GM21737 (cell line): ENCODE results near the gene QPCTL.
"Not testable (repeated sequence)": the region's sequence is repeated elsewhere in the genome, so short reads cannot be mapped to it uniquely, and the experiment has no call there.

Experiments
- ATAC-seq: cut with Tn5 transposase; IDR thresholded peaks from one replicate; pipeline ENCODE4 v1.9.1; 2021; ENCODE audit warnings: mild to moderate bottlenecking, moderate library complexity; ENCODE audit not compliant: unreplicated experiment

The QPCTL gene

DNA sequence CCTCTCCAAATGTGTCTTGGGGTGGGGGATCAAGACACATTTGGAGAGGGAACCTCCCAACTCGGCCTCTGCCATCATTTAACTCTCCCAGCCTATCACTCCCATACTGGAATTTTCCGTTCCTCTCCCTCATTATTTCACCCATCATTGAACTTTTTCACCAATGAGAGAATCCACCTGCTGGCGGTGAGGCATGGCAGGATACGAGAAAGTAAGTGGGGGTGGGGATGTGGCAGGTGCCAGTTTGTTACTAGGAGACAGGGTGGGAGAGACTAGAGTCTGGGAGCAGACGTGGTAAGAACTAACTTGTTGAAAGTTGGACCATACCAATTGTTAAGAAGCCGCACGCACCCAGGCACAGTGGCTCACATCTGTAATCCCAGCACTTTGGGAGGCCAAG lies 17.5 kb upstream of the QPCTL start:
- ATAC-seq, result no peak

DNA sequence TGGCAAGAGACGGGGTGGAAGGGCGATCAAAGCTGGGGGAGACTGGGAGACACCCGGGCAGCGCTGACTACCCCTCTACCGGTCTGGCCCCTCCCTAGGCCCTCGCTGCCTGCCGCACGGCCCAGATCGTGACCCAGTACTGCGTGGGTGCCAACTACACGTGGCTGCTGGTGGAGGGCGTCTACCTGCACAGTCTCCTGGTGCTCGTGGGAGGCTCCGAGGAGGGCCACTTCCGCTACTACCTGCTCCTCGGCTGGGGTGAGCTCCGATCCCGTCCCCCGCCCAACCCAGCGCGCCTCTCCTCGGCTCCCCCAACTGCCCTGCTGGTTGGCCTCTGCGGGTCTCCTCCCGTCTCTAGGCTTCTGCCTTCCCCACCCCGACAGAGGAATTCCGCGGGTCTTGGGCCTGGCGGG lies 15.6 kb upstream of the QPCTL start:
- ATAC-seq, result no peak

DNA sequence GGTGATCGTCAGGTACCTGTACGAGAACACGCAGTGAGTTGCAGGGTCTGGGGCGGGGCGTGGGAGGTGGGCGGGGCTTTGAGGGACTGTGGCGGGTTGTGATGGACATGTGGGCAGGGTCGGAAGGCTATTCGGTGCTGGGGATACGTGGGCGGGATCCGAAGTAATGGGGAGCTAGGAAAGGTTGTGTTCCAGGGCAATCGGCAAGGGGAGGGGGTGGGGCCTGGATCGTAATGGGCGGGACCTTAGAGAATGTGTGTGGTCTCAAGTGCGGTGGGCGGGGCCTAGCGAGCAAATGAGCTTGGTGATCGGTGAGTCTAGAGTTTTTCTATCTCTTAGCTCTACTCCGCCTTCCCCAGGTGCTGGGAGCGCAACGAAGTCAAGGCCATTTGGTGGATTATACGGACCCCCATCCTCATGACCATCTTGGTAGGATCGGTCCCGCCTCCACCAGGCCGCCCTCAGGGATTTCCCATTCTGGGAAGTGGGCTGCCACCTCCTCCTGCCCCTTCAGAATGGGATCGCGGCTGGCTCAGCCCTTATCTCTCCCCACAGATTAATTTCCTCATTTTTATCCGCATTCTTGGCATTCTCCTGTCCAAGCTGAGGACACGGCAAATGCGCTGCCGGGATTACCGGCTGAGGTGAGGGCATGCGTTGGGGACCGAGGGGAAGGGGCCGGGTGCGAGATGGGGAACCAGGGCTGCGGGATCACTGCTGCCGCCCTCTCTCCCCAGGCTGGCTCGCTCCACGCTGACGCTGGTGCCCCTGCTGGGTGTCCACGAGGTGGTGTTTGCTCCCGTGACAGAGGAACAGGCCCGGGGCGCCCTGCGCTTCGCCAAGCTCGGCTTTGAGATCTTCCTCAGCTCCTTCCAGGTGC lies 14.9 kb upstream of the QPCTL start:
- ATAC-seq, result no peak

DNA sequence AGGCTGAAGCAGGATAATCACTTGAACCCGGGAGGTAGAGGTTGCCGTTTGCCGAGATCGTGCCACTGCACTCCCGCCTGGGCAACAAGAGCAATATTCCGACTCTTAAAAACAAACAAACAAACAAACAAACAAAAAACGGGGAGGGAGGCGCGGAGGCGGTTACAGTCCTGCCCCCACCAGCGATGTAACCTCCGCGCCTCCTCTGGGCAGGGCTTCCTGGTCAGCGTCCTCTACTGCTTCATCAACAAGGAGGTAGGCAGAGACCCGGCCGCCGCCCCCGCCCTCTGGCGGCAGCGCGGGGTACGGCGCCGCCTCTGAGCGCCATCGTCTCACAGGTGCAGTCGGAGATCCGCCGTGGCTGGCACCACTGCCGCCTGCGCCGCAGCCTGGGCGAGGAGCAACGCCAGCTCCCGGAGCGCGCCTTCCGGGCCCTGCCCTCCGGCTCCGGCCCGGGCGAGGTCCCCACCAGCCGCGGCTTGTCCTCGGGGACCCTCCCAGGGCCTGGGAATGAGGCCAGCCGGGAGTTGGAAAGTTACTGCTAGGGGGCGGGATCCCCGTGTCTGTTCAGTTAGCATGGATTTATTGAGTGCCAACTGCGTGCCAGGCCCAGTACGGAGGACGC lies 11.0 kb upstream of the QPCTL start:
- ATAC-seq, result peak; percentile 66

DNA sequence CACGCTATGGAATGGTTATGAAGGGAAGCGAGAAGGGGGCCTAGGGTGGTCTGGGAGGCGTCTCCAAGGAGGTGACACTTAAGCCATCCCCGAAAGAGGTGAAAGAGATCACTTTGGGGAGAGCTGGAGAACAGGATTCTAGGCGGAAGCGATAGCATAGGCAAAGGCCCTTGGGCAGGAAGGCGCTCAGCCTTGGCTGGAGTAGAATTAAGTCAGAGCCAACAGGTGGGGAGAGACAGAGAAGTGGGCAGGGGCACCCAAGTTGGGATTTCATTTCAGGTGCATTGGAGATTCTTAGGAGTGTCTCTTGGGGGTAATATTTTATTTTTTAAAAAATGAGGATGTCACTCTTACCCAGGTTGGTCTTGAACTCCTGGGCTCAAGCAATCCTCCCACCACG lies 10.3 kb upstream of the QPCTL start:
- no peak for ATAC-seq

DNA sequence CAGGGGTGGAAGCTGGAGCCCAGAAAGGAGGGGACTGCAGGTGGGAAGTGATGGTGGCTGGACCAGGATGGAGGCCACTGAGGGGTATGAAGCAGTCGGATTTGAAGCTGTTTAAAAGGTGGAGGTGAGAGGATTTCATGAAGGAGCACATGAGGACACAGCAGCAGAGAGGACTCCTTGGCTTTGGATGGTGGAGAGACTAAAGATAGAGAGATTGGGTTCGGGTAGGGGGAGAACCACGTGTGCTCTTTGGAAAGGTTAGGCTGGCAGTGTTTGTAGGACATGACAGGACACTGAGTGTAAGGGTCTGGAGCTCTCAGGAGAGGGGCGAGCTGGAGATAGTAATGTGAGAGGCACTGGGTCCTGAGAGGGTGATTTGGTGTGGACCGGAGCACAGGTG lies 9.6 kb upstream of the QPCTL start:
- no peak for ATAC-seq

DNA sequence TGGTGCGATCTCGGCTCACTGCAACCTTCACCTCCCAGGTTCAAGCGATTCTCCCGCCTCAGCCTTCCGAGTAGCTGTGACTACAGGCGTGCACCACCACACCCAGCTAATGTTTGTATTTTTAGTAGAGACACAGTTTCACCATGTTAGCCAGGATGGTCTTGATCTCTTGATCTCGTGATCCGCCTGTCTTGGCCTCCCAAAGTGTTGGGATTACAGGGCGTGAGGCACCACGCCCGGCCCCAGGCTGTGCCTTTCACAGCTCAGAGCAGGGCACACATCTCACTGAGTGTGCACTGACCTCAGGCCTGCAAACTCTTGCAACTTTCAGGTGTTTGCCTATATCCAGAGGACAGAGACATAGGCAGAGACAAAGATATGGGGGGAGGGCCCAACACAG lies 7.4 kb upstream of the QPCTL start:
- ATAC-seq, result not testable (repeated sequence)

DNA sequence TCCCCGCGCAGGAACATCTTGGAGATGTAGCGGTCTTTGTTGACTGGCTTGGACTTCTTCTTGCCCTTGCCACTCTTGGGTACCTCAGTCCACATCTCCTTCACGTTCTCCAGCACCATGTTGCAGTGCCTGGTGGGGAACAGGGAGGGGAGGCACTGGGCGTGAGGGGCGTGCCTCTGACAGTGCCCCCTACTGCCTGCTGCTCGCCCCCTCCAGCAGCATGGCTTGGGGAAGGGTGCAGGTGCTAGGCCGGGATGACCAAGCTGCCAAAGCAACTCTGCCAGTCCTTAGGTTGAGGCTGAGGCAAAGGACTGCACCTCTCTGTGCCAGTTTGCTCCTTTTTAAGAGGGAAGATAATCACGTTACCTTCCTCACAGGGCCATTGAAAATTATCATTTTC lies 4.9 kb upstream of the QPCTL start:
- no peak for ATAC-seq

DNA sequence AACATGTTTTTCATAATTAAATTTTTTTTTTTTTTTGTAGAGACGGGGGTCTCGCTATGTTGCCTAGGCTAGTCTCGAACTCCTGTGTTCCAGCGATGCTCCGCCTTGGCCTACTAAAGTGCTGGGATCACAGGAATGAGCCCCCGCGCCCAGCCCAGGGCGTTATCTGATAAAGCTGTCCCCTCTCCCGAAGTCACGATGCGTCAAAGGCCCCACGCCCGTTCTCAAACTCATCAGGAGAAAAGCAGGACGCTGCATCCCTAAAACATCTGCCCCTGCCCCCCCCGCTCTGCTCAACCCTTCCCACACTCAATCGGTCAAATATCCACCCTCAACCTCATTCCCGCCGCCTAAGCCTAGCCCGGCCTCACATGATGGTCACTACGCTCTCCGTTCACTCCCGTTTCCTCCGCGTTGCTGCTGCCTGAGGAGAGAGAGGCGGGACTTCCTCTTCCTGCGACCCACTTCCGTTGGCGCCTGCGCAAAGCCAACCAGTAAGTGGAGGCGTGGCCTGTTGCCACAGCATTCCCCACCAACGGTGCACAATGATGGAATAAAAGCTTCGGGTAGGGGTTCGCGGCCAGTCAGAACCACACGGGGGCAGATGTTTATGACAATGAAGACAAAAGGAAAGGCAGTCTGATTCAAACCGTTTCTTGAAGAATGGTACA lies 815 bp upstream of the QPCTL start, which contains the start of gene SNRPD2:
SNRPD2 (minus strand) TSS at position 438 of the 671 bp plus-strand sequence; CDS start at position 373, 65 bp downstream.
- peak; percentile 44 for ATAC-seq

DNA sequence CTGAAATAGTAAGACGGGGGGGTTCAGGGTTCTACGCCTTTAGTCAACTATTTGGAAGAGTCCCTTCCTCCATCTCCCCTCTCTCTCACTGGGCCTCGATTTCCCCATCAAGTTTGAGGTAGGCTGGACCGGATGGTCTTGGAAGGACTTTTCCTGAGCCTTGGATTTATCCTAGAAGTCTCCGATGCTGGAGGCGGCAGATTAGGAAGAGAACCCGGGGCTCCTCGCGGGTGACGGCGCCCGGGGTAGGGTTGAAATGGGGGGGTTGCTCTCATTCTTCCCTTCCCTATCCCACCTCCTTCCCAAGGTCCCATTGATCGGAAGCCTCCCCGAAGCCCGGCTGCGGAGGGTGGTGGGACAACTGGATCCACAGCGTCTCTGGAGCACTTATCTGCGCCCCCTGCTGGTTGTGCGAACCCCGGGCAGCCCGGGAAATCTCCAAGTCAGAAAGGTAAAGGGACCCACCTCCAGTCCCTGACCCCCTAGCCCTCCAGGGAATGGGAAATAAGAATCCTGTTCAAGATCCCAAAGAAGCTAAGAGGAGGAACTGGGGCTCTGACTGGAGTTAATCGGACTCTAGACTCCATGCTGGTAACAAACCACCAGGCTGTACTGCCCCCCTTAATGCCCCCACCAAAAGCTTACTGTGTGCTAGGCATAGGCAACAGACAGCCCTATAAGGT lies 781 bp downstream of the QPCTL start:
- no peak for ATAC-seq

DNA sequence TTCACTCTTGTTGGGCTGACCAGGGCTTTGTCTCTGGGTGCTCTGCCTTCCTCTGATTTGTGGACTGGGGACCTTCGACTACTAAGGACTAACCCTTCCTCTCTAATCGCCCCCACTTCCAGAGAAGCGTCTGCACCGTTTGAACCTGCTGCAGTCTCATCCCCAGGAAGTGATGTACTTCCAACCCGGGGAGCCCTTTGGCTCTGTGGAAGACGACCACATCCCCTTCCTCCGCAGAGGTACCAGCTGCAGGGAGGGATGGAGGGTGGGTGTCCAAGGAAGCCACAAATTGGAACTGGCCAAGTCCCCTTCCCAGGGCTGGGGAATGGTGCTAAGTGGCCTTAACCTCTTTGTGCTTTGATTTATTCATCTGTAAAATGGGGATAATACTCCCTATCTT lies 9.2 kb downstream of the QPCTL start:
- no peak for ATAC-seq

DNA sequence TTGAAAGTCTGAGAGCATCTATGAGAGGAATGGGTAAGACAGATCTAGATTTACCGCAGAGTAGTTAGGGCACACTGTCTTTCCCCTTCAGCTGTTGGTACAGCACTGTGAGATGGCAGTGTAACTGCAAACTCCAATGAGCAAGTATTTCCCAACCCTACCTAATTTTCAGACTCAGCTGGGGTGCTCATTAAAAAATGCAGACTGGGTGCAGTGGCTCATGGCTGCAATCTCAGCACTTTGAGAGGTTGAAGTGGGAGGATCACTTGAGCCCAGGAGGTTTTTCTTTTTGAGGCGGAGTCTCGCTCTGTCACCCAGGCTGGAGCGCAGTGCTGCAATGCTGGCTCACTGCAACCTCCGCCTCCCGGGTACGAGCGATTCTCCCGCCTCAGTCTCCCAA lies 12.6 kb downstream of the QPCTL start:
- ATAC-seq, result no peak

DNA sequence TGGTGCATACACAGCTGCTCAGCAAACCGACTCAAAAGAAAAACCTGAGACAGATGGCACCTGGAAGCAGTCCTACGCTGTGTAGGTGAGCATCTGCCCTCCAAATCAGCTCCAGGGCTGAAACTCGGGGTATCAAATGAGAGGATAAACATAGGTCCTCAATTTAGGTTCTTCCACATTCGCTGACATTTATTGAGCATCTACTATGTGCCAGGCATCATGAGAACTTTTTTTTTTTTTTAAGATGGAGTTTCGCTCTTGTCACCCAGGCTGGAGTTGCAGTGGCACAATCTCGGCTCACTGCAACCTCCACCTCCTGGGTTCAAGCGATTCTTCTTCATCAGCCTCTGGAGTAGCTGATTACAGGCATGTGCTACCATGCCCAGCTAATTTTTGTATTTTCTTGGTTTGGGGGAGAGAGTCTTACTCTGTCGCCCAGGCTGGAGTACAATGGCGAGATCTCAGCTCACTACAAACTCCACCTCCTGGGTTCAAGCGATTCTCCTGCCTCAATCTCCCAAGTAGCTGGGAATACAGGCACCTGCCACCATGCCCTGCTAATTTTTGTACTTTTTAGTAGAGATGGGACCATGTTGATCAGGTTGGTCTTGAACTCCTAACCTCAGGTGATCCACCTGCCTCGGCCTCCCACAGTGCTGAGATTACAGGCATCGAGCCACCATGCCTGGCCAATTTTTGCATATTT lies 13.4 kb downstream of the QPCTL start:
- no peak for ATAC-seq

DNA sequence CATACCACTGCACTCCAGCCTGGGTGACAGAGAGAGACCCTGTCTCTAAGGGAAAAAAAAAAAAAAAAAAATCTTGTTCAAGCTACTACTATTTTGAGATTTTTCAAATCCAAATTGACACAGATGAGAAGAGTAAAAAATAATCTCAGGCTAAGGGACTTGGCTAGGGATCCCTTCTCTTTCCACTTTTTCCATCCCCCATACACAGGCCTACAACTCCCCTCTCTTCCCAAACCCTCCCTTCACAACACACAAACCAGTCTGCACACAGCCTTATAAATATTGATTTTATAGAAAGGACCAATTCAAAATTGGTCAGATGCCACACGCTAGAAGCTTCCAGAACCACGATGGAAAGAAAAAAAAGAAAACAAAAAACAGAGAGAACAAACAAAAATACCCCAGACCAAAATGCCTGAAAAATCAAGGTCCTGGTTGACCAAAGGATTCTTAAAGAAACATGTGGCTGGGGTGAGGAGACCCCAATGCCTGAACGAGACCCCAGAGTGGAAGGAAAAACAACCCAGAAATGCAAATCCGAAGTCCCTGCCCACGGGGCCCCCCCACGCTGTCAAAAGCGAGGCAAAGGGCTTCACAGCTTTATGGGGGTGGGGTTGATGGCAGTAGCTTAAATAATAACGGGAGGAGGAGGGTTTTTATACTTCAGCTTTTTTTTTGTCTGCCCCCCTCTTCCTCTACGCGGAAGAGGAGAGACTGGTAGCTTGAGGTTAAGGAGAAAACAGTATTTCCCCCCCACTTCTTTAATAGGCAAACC lies 18.1 kb downstream of the QPCTL start:
- no peak for ATAC-seq

DNA sequence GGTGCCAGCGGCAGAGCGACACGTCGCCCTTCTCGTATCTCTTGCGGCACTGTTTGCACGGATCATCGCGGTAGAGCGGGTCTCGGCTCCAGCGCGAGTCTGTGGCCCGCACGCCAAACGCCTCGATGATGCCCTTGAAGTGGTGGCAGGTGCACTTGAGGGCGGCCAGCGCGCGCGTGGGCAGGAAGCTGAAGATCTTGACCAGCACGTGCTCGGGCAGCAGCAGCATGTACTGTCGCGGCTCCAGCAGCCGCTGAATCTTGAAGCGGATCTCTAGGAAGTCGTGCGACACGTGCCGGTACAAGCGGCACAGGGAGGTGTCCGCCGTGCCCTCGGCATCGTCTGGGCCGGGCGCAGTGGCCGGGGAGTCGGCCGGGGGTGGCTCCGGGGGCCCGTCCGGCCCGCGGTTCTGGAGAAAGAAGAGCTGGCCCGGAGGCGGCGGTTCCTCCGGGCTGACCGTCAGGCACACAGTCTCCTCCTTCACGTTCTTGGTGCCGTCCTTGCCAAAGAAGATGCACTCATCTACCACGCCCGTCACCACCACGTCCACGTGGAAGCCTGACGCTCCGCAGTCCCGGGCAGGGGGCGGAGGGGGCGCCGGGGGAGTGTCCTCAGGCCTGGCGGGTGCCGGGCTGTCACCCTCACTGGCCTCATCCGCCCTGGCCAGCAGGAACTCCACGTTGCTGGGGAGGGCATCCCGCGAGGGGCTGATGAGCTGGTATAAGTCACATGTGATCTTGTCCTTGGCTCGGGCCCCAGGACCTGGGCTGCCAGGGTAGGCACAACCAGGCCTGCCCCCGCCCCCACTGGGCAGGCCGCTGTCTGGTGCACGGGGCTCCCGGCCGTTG lies 19.6 kb downstream of the QPCTL start:
- ATAC-seq, result no peak

DNA sequence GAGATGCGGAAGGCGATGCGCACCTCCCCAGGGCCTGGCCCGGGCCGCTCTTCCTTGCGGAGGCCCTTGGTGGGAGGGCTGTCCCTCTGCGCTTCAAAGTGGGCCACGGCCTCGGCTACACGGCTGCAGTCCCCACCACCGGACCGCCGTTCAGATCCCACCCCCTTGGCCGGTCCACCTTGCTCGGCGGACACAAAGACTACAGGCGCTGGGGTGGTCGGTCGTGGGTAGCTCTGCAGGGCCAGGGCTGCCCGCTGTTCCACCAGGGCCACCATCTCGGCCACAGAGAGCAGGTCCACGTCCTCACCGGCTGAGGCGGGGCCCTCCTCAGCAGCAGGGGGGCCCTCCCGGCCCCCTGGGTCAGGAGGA lies 20.2 kb downstream of the QPCTL start:
- ATAC-seq, result no peak

DNA sequence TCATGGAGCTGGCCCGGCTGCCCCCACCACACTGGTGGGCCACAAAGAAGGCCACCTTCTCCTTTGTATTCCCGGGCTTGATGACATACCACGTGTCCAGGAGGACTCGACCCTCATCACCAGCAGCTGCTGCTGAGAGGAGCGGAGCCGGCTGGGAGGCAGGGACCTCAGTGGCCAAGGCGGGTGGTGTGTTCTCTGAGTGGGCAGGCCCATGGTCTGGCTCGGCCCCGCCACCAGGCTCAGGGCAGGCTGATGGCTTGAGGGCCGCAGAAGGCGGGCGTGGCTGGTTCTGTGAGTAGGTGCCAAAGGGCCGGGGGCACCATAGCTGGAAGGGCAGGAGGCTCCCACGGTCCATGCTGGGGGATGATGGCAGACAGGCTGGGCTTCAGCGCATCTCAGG lies 20.7 kb downstream of the QPCTL start:
- no peak for ATAC-seq

DNA sequence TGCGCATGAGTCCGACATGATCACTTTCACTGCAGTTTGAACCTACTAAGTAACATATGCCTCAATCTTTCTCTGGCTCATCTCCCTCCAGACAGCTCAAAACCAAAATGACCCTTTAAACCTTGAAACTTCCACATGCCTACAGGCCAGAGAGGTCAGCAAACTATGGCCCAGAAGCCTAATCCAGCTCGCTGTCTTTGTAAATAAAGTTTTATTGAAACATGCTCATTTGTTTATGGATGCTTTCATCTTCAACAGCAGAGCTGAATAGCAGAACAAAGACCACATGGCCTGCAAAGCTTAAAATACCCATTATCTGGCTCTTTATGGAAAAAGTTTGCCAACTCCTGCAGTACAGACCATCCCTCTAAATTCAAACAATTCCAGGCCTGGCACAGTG lies 22.7 kb downstream of the QPCTL start:
- ATAC-seq, result no peak
